Keratinocyte (primary cell): ENCODE results near the gene NT5C. TPM values are rescaled to one million over a fixed set of nuclear protein-coding genes. Genes with fewer than 3 reads are reported as not detected.
A peak's percentile ranks its signal among the peaks of the same experiment; 100 is the strongest.

Experiments
- DNase-seq: peaks from one replicate; pipeline ENCODE4 v3.0.0-alpha.2; 2011; ENCODE audit warnings: low read depth, missing footprints, low spot score
- FAIRE-seq: peaks from 2 replicates; lab custom pipeline; 2011; peaks lifted over from hg19 to GRCh38; lab: Jason Lieb, UNC
- H2AFZ ChIP-seq: 2 replicates; pipeline ENCODE4 v1.6.0; 2012; ENCODE audit warnings: low read length, control low read depth, inconsistent platforms; ENCODE audit not compliant: control insufficient read depth
- H3K27ac ChIP-seq: 2 replicates; pipeline ENCODE4 v1.5.1; 2011; ENCODE audit warnings: low read length; ENCODE audit not compliant: control insufficient read depth, insufficient read depth
- H3K27me3 ChIP-seq: 3 replicates; pipeline ENCODE4 v1.6.0; 2011; ENCODE audit warnings: low read length; ENCODE audit not compliant: control insufficient read depth, insufficient read depth; ENCODE audit errors: extremely low read depth
- H3K36me3 ChIP-seq, 2 experiments: 2 replicates in 1 of 2; 3 replicates in 1 of 2; pipeline ENCODE4 v1.5.1; 2011; ENCODE audit warnings: low read length in 2 of 2, mild to moderate bottlenecking in 1 of 2; ENCODE audit not compliant: control insufficient read depth in 2 of 2, insufficient read depth in 2 of 2; ENCODE audit errors: extremely low read depth in 1 of 2
- H3K4me1 ChIP-seq: 3 replicates; pipeline ENCODE4 v1.5.1; 2011; ENCODE audit warnings: low read length; ENCODE audit not compliant: control insufficient read depth, insufficient read depth; ENCODE audit errors: extremely low read depth
- H3K4me2 ChIP-seq: 3 replicates; pipeline ENCODE4 v1.6.0; 2011; ENCODE audit warnings: low read depth, low read length; ENCODE audit not compliant: control insufficient read depth, insufficient read depth; ENCODE audit errors: extremely low read depth
- H3K4me3 ChIP-seq, 3 experiments: fragments of 200-600 bp in 1 of 3; sonication (generic) in 1 of 3; 2 replicates in 2 of 3; 3 replicates in 1 of 3; pipeline ENCODE4 v1.5.1; 2011 to 2016; ENCODE audit warnings: low read length in 3 of 3, mild to moderate bottlenecking in 3 of 3, control low read depth in 2 of 3, inconsistent platforms in 1 of 3, low read depth in 1 of 3, mixed read lengths in 1 of 3, mixed run types in 1 of 3, moderate library complexity in 1 of 3; ENCODE audit not compliant: control insufficient read depth in 2 of 3, insufficient read depth in 2 of 3; ENCODE audit errors: extremely low read depth in 1 of 3
- H3K79me2 ChIP-seq: 2 replicates; pipeline ENCODE4 v1.6.0; 2012; ENCODE audit warnings: low read length; ENCODE audit not compliant: control insufficient read depth, insufficient read depth
- H3K9ac ChIP-seq: 3 replicates; pipeline ENCODE4 v1.6.0; 2011; ENCODE audit warnings: low read length; ENCODE audit not compliant: control insufficient read depth, insufficient read depth; ENCODE audit errors: extremely low read depth
- H3K9me1 ChIP-seq: 3 replicates; pipeline ENCODE4 v1.6.0; 2011; ENCODE audit warnings: low read length; ENCODE audit not compliant: control insufficient read depth, insufficient read depth; ENCODE audit errors: extremely low read depth
- H3K9me3 ChIP-seq: 2 replicates; pipeline ENCODE4 v1.5.1; 2012; ENCODE audit warnings: low read depth, low read length; ENCODE audit not compliant: control insufficient read depth
- H4K20me1 ChIP-seq: 3 replicates; pipeline ENCODE4 v1.6.0; 2011; ENCODE audit warnings: low read length; ENCODE audit not compliant: control insufficient read depth, insufficient read depth; ENCODE audit errors: extremely low read depth
- CTCF ChIP-seq, 3 experiments: IDR thresholded peaks in 1 of 3; conservative IDR thresholded peaks in 1 of 3; optimal IDR thresholded peaks in 1 of 3; 2 replicates in 2 of 3; 3 replicates in 1 of 3; pipeline versions ENCODE3 to v1.5.1; 2011; ENCODE audit warnings: low read length in 3 of 3, mild to moderate bottlenecking in 3 of 3, moderate library complexity in 2 of 3, control low read depth in 1 of 3, inconsistent platforms in 1 of 3; ENCODE audit not compliant: insufficient read depth in 2 of 3; ENCODE audit errors: extremely low read depth in 1 of 3
- EZH2 ChIP-seq: IDR thresholded peaks from one replicate; pipeline ENCODE4 v1.6.1; 2012; ENCODE audit warnings: inconsistent platforms, mild to moderate bottlenecking, low read length, moderate library complexity
- dilution Hi-C: fragments of 300-500 bp; cut with MboI; formaldehyde crosslinking; loops from one replicate; pipeline ENCODE4 v1.7.0; 2020; ENCODE audit warnings: low sequenced_read_pairs; ENCODE audit not compliant: extremely low pct_ligation_motif_present
- polyA plus RNA-seq, 5 experiments: library from polyadenylated mRNA; depleted of rRNA in 3 of 5; stranded (reverse) in 3 of 5; stranded (forward) in 1 of 5; unstranded in 1 of 5; fragments of >200 nt; gene quantifications; 1 replicate in 1 of 5; 2 replicates in 3 of 5; 3 replicates in 1 of 5; pipeline versions ENCODE4 v1.2.1 to v1.2.3, GENCODE V29; 2011 to 2012; ENCODE audit warnings: missing spikeins in 2 of 5, low read depth in 1 of 5, low replicate concordance in 1 of 5

Gene NT5C
- polyA plus RNA-seq, 1 donor (not counting 4 experiments of a cell fraction or from before 2014, with no cell fraction given), result 29.9 TPM

GRCh38 chr17:75124819-75125162 is 6.8 kb downstream of the NT5C start:
- Histone ChIP-seq H3K79me2 (no peaks in the 10 kb centered on the region), H3K9me3 (no peaks in the 10 kb centered on the region), H3K9ac (peak overlapping the region; percentile 76), H3K4me1 (peaks cover 24% of the 10 kb centered on the region), H3K36me3 (peaks cover 10 to 15% of the 10 kb centered on the region in 2 experiments), H4K20me1 (no peaks in the 10 kb centered on the region), H3K9me1 (no peaks in the 10 kb centered on the region), H3K4me3 (peak overlapping the region in 1 of 3 experiments; percentile 9), H3K27ac (peak overlapping the region; percentile 98), H3K27me3 (no peaks in the 10 kb centered on the region), H2AFZ (peak overlapping the region; percentile 62), H3K4me2 (peak overlapping the region; percentile 88)
- DNase-seq (no peak), FAIRE-seq (no peak)
- dilution Hi-C loops, result no loop called here
- TF ChIP-seq CTCF (optimal IDR thresholded peaks at IDR 0.05 in 1 of 3, IDR thresholded peaks at IDR 0.05 in 1 of 3, conservative IDR thresholded peaks at IDR 0.05 in 1 of 3; ENCODE audit: extremely low read depth in 1 of 3, insufficient read depth in 2 of 3, low read length in 3 of 3) (no peak), EZH2 (no peak)

GRCh38 chr17:75124041-75124818 is 7.3 kb downstream of the NT5C start:
- H3K79me2 ChIP-seq, result no peaks in the 10 kb centered on the region
- DNase-seq (peak; percentile 97), FAIRE-seq (peak; percentile 79)
- peak overlapping the region; percentile 96 for H2AFZ ChIP-seq
- TF ChIP-seq EZH2, result no peak
- no peak for TF ChIP-seq CTCF (optimal IDR thresholded peaks at IDR 0.05 in 1 of 3, IDR thresholded peaks at IDR 0.05 in 1 of 3, conservative IDR thresholded peaks at IDR 0.05 in 1 of 3; ENCODE audit: extremely low read depth in 1 of 3, insufficient read depth in 2 of 3, low read length in 3 of 3)
- no peaks in the 10 kb centered on the region for H3K9me3 ChIP-seq
- dilution Hi-C loops, result no loop called here
- peak overlapping the region; percentile 98 for H3K27ac ChIP-seq
- H3K4me3 ChIP-seq, result peak overlapping the region in 2 of 3 experiments; percentile 31 to 61
- H3K36me3 ChIP-seq, result peaks cover 5 to 12% of the 10 kb centered on the region in 2 experiments
- H4K20me1 ChIP-seq, result no peaks in the 10 kb centered on the region
- peak overlapping the region; percentile 76 for H3K9ac ChIP-seq
- no peaks in the 10 kb centered on the region for H3K27me3 ChIP-seq
- H3K4me1 ChIP-seq, result peaks cover 24% of the 10 kb centered on the region
- H3K4me2 ChIP-seq, result peak overlapping the region; percentile 88
- no peaks in the 10 kb centered on the region for H3K9me1 ChIP-seq
